Stimulated activated CD4-positive, alpha-beta T cell treated with anti-CD3 and anti-CD28 coated beads, Interleukin-12 subunit alpha, Interleukin-12 subunit beta, amount 100 ng/mL, for 48 hours (primary cell): Measurements from ENCODE around the gene GOPC.

ENCODE experiments used
- DNase-seq, 3 donors: peaks; one replicate each; pipeline ENCODE4 v3.0.0-alpha.2; 2020; ENCODE audit warnings: low read depth in 2 of 3, low spot score in 1 of 3

GOPC gene

GRCh38 chr6:117550078-117550600, 52.2 kb downstream of the GOPC start:
- DNase-seq, result no peak

DNA sequence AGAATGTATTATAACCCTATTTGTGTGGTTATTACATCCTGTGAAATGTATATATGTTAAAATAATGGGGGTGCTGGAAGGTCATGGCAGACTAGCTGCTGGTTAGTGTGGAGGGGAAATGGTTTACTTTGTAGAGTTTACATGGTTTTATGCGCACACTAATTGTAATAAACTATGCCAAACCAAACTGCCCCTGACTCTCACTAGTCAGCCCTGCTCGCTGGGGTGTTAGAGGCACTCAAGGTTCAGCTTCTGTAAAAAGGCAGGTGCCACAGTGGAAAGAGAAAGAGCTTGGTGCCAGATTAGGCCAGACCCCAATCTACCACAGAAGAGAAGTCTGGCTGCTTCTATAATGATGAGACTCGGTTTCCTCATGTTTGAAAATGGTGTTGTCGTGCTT, 52.7 kb downstream of the GOPC start:
- no peak for DNase-seq

GRCh38 chr6:117548797-117549301, 53.5 kb downstream of the GOPC start:
- DNase-seq, result no peak

- no peak for DNase-seq
Measured at GRCh38 chr6:117547688-117548621, 54.4 kb downstream of the GOPC start.

DNA sequence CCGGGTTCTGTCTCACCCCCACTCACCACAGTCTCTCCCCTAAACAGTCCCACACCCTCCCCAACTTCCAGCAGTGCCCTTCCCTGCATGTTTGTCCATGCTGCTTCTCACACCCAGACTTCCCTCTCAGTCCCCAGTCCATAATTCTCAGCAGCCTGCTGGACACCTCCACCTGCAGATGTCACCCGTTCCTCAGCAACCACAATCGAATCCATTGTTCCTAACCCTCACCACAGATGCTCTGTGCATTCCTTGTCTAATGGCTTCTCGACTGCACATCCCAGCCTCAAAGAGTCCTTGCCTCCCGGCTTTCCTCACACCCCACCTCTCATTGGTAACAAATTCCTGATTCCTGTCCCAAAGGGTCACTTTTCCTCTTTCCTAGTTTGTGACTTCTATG, 55.6 kb downstream of the GOPC start:
- DNase-seq, result no peak

DNA sequence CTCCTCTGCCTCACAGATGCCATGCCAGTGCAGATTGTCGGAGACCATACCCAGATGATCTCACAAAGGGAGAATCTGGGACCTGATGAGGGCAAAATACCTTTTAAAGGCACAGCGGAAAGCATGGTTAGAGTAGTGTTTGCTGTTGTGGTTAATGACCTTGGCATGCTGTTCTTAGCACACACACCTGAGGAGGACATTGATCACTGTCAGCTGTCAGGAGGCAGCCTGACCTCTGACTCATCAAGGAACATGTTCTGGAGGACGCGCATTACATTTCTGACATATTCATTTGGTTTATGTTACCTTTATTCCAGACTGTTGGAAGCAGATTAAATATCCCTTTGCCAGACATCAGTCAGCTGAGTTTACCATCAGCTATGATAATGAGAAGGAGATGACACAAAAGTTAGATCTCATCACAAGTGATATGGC, 57.1 kb downstream of the GOPC start:
- DNase-seq, result no peak

DNA sequence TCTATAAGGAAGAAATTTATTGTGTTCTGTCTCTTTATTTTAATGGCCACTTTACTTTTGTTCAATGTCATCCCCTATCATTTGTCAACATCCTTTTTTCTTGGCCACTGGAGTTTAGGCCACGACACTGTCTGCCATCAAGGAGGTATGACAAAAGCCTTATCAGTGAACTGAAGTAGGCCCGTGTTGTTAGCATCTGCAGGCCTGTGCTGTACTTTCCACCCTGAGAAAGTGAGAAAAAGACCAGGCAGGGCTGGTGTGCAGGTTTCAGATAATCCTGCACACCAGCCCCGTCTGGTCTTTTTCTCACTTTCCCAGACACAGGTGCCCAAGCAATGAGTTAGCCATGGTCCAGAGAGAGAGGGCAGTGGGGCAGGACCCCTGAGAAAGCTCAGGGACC, 57.6 kb downstream of the GOPC start:
- DNase-seq, result no peak

- DNase-seq, result no peak
Measured at GRCh38 chr6:117542493-117542892, 59.8 kb downstream of the GOPC start.

- no peak for DNase-seq
Measured at GRCh38 chr6:117540670-117541069, 61.6 kb downstream of the GOPC start.

DNA sequence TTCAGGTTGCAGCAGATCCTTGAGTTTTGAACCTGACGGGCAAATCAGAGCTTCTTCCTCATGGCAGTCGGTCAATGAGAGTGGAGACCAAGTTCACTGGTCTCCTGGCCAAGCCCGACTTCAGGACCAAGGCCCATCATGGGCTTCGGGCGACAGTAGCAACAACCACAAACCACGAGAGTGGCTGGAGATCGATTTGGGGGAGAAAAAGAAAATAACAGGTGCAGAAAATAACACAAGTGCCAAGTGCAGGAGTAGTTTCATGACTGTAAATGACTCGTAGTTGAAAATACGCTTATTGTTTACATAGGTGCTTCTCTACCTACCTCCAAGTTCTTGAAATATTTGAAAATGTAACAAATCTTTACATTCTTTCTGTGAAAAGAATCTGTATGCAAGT, 63.7 kb downstream of the GOPC start:
- no peak for DNase-seq

DNA sequence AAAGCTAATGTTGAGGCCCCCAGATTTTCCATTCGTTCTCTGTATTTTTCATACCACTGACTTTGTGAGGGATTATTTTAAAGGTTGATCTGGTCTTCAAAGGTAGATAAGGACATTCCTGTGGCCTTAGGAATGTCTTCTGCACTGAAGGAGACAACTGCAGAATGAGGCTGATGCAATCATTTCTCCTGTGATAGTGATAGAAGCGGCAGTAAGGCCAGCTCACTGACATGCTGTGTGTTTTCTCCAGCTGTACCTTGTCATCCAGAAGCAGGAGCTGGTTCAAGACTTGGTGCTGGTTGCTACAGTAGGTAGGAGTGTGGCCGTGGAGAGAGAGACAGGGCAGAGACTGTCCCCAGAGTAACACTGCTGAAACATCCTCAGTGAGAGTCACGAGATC, 66.0 kb downstream of the GOPC start:
- no peak for DNase-seq

GRCh38 chr6:117534974-117535373, 67.3 kb downstream of the GOPC start:
- DNase-seq, result no peak

DNA sequence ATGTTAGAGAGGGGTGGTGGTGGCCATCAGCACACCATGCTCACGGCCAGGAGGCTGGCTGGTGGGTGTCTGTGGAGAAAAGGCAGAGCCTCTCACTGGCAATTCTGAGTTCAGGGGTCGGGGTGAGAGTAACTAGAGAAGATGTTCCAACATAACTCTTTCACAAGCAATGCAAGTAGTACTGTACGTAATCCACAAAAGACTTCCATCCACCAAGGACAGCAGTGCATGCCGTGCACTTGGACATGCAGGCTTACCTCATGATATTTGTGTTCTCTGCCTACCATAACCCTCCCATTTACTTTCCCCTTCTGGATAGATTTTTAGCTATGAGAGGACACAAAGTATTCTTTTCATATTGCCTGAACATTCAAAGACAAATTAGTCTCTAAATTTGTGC, 68.5 kb downstream of the GOPC start:
- no peak for DNase-seq

DNA sequence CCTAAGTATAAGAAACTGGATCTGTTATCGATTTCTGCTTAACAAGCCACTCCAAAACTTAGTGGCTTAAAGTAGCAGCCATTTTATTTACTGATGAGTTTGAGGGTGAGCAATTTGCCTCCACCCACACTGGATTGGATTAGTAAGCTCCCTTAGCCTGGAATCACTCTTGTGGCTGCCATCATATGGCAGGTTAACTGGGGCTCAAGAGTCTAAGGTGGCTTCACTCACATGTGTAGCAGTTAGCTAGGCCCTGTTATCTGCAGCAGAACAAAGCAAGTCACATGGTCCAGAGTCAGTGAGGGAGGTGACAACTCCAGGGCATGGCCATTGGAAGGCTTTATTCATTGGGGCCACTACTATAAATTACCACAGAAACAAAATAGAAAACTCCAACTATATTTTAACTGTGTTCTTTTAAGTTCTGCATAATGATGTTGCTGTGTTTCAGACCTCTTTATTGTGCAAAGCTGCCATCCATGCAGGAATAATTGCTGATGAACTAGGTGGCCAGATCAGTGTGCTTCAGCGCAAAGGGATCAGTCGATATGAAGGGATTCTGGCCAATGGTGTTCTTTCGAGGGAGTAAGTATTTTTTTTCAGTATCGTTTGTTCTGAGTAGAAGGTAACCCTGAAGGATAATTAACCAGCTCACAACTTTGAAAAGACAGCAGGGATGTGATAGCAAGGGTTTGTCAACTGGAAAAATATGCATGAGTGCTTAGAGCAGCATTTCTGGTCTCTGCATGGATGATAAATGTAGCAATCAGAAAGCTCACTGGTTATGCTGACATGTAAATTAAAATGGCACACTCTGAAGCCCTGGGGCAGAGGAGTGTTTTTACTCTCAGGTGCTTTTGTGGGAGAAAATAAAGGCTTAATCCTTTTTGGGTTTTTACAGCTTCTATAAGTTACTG, 70.2 kb downstream of the GOPC start:
- DNase-seq, result no peak

- no peak for DNase-seq
Measured at GRCh38 chr6:117531346-117531745, 71.0 kb downstream of the GOPC start.

DNA sequence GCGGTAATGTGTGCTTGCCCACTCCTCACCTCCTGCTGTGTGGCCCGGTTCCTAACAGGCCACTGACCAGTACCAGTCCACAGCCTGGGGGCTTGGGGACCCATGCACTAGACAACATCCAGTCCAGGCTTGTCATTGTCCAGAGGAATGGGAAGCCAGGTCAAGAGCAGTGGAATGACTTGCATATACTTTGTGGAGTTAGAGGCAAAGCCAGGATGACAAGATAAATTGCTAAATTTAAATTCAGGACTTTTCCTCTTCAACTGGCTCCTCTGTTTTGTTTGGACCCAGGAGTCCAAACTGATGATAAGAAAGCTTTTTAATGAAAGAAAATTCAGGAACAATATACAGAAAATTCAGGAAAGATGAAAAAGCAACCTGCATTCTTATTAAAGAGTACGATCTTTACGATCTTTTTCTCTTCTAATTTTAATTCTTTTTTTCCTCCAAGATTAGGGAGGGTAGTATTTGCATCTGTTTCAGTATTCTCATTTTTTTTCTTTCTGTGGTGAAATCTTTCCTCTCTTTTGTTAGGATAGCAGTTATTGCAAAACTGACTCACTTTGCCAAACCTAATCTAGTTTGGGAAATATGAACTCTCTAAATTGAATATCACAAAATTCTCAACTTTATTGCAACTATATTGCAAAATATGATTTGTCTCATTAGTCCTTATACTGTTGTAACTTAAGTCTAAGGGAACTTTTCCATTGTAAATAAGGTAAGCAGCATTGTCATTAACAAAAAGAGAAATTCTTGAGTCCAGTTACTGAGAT, 71.7 kb downstream of the GOPC start:
- no peak for DNase-seq

DNA sequence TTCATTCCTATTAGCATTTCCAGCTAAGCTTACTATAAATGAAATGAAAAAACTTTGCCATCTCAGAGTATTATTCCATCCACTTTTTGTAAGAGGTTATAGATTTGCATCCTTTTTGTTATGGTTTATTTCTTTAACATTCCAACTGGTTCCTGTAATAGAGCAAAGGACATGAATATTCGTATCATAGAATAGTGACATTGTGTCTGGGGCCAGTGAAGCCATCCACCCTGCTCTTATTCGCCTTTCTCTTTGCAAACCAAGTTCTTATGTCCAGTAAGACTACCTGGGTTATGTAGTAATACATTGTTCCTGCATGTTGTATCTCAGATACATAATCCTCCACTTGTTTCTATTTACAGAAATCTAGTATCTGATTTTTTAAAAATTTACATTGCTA, 76.7 kb downstream of the GOPC start:
- no peak for DNase-seq

- DNase-seq, result no peak
Measured at GRCh38 chr6:117521791-117522502, 80.4 kb downstream of the GOPC start.

DNA sequence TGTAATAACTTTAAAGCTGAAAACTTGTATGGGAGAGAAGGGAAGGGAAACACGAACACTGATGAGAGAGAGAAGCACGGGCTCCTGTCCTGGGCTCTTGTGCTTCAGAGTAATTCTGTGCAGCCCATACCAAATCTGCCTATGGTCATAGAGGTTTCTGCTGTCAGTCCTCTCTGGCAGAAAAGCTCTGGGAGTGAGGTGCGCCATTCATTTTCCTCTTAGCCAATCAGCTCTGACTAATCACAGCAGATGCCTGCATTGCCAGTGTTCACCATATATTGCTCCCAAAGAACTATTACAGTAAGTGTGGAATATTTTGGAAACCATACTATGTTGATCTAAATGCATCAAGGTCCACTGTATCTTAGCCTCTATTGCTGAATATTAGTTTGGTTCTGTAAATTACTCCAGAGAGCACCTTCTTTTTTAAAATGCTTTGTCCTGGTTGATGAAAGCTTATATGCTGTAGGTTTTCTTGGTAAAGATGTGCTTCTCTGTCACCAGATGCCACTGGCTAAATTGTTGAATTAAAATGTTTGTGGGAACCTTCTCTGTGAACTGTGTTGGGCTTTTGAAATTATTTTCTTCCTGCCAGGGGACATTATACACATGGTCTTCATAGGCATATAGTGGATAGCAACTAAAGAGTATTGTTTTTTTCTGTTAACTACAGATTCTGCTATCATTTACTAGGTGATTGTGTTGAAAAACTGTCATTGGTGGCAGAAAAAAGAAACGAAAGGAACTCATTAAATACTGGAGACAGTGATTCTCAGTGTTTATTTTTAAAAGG, 81.5 kb downstream of the GOPC start:
- no peak for DNase-seq
